Right atrium auricular region (tissue), 2 donors: Measurements from ENCODE around the gene ACSS2. TPM values are rescaled to one million over a fixed set of nuclear protein-coding genes. Genes with fewer than 3 reads are reported as not detected.
A peak's percentile ranks its signal among the peaks of the same experiment; 100 is the strongest.

Experiments
- DNase-seq: peaks from one replicate; pipeline ENCODE4 v3.0.0-alpha.2; 2019; ENCODE audit warnings: low spot score
- H3K27ac ChIP-seq, 2 donors: fragments of 200-600 bp; sonication (generic); 1 replicate in 1 of 2; 2 replicates in 1 of 2; pipeline ENCODE4 v1.5.1; 2016 to 2019
- H3K27me3 ChIP-seq, 2 donors: fragments of 200-600 bp; sonication (generic); one replicate each; pipeline versions ENCODE4 v1.5.1 to v1.6.0; 2017 to 2019
- H3K36me3 ChIP-seq: fragments of 200-600 bp; sonication (generic); one replicate; pipeline ENCODE4 v1.5.1; 2016
- H3K4me1 ChIP-seq, 2 donors: fragments of 200-600 bp; sonication (generic); one replicate each; pipeline versions ENCODE4 v1.5.1 to v1.6.0; 2017 to 2019
- H3K4me3 ChIP-seq, 2 donors: fragments of 200-600 bp; sonication (generic); 1 replicate in 1 of 2; 2 replicates in 1 of 2; pipeline ENCODE4 v1.5.1; 2017 to 2019; ENCODE audit warnings: mild to moderate bottlenecking in 1 of 2, moderate library complexity in 1 of 2
- H3K9me3 ChIP-seq, 2 donors: fragments of 200-600 bp; sonication (generic); one replicate each; pipeline ENCODE4 v1.5.1; 2019
- total RNA-seq, 2 donors: library from RNA; depleted of rRNA; stranded (reverse); fragments of >200 nt; gene quantifications; one replicate each; pipeline ENCODE4 v1.1.0, GENCODE V29; 2016
- TF ChIP-seq, protein P1 (sequence below), 2 donors: fragments of 200-600 bp; sonication (generic); IDR thresholded peaks; one replicate each; pipeline ENCODE4 v1.5.1; 2019; ENCODE audit warnings: antibody characterized with exemption in 2 of 2

Gene ACSS2, protein sequence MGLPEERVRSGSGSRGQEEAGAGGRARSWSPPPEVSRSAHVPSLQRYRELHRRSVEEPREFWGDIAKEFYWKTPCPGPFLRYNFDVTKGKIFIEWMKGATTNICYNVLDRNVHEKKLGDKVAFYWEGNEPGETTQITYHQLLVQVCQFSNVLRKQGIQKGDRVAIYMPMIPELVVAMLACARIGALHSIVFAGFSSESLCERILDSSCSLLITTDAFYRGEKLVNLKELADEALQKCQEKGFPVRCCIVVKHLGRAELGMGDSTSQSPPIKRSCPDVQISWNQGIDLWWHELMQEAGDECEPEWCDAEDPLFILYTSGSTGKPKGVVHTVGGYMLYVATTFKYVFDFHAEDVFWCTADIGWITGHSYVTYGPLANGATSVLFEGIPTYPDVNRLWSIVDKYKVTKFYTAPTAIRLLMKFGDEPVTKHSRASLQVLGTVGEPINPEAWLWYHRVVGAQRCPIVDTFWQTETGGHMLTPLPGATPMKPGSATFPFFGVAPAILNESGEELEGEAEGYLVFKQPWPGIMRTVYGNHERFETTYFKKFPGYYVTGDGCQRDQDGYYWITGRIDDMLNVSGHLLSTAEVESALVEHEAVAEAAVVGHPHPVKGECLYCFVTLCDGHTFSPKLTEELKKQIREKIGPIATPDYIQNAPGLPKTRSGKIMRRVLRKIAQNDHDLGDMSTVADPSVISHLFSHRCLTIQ
- 10 to 100 TPM; 64.6 to 89.4 TPM for total RNA-seq

DNA sequence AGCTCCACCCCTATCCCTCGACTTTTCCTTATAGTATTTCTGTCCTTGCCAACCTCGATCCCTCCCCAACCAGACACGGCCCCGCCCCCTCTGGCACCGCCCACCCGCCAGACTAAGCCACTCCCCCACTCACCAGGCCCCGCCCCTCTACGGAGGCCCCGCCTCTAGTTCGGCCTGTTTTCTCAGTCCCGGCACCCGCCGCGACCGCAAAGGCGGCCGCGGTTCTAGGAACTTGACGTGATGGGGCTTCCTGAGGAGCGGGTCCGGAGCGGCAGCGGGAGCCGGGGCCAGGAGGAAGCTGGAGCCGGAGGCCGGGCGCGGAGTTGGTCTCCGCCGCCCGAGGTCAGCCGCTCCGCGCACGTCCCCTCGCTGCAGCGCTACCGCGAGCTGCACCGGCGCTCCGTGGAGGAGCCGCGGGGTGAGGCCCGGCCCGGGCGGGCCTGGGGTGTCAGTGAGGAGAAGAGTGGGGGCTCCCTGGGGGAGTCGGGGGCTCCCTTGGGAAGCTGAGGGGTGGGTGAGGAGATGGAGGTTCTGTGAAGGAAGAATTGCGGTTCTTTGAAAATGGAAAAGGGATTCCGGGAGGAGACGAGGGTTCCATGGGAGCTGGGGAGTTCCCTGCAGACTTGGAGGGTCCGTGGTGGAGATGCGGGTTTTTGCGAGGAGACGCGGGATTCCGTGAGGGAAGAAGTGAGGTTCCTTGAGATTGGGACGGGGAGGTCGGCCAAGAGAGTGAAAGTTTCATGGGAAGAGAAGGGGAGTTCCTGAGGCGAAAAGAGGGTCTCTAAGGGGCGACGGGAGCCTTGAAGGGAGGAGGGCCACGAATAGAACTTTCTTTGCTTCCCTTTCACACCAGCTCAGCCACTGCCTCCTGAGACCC lies at the start of gene ACSS2:
Gene ACSS2, plus strand, starts transcription at position 207 of the 877 bp plus-strand sequence. Its CDS starts 34 bp downstream, at position 241.
- Histone ChIP-seq H3K36me3 (no peaks in the 10 kb centered on the region), H3K27ac (peak within 1 kb of the TSS; percentile 77 to 85), H3K27me3 (no peaks in the 10 kb centered on the region), H3K4me3 (peak within 1 kb of the TSS; percentile 62 to 77), H3K4me1 (peaks cover 0 to 48% of the 10 kb centered on the region in 2 donors), H3K9me3 (no peaks in the 10 kb centered on the region)
- DNase-seq, result no peak
- TF ChIP-seq, protein P1, sequence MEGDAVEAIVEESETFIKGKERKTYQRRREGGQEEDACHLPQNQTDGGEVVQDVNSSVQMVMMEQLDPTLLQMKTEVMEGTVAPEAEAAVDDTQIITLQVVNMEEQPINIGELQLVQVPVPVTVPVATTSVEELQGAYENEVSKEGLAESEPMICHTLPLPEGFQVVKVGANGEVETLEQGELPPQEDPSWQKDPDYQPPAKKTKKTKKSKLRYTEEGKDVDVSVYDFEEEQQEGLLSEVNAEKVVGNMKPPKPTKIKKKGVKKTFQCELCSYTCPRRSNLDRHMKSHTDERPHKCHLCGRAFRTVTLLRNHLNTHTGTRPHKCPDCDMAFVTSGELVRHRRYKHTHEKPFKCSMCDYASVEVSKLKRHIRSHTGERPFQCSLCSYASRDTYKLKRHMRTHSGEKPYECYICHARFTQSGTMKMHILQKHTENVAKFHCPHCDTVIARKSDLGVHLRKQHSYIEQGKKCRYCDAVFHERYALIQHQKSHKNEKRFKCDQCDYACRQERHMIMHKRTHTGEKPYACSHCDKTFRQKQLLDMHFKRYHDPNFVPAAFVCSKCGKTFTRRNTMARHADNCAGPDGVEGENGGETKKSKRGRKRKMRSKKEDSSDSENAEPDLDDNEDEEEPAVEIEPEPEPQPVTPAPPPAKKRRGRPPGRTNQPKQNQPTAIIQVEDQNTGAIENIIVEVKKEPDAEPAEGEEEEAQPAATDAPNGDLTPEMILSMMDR (IDR thresholded peaks at IDR 0.05), result no peak

DNA sequence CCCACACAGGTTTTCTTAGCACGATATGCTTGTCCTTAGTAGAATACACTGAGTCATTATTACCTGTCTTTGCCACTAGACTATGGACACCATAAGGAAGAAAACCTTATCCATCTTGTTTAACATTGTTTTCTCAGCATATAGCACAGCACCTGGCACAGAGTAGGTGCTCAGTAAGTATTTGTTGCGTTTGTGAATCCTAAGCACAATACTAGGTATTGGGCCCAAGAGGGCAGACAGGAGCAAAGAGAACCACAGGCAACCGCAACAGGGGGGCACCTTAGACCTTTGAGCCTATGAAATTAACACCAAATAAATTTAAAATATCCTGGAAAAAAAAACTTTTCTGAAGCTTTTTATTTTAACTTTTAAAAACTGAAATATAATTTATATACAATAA lies 47.2 kb upstream of the ACSS2 start:
- TF ChIP-seq, protein P1 (IDR thresholded peaks at IDR 0.05), result no peak
- Histone ChIP-seq H3K4me1 (peaks cover 0 to 10% of the 10 kb centered on the region in 2 donors), H3K4me3 (no peak overlapping the region), H3K27me3 (no peaks in the 10 kb centered on the region), H3K36me3 (no peaks in the 10 kb centered on the region), H3K27ac (no peak overlapping the region), H3K9me3 (no peaks in the 10 kb centered on the region)
- no peak for DNase-seq

DNA sequence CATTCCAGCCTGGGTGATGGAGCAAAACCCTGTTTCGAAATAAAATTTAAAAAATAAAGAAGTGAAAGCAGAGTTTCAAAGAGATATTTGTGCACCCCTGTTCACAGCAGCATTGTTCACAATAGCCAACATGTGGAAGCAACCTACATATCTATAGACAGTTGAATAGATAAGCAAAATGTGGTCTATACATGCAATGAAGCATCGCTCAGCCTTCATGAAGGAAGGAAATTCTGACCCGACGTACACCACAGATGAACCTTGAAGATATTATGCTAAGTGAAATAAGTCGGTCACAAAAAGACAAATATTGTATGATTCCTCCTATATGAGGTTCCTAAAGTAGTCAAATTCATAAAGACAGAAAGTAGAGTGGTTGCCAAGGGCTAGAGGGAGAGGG lies 44.5 kb upstream of the ACSS2 start:
- no peaks in the 10 kb centered on the region for H3K4me1 ChIP-seq
- TF ChIP-seq, protein P1 (IDR thresholded peaks at IDR 0.05), result no peak

DNA sequence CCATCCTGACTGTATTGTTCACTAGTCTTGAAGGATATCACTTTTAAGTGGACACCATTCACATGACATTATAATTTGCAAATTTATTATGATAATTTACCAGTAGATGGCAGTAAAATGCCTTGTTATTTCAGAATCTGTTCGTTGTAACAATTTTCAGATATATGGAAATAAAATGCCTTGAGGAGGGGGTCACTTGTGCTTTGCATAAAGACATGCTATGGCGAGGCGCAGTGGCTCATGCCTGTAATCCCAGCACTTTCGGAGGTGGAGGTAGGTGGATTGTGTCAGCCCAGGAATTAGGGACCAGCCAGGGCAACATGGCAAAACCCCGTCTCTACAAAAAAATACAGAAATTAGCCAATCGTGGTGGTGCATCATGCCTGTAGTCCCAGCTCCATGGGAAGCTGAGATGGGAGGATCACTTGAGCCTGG lies 41.9 kb upstream of the ACSS2 start:
- Histone ChIP-seq H3K4me3 (no peak overlapping the region), H3K27ac (no peak overlapping the region), H3K27me3 (no peaks in the 10 kb centered on the region), H3K9me3 (no peaks in the 10 kb centered on the region), H3K4me1 (no peaks in the 10 kb centered on the region), H3K36me3 (no peaks in the 10 kb centered on the region)
- DNase-seq, result no peak
- TF ChIP-seq, protein P1 (IDR thresholded peaks at IDR 0.05), result peak in 1 of 2 donors; percentile 60

More for the DNA sequence above, 44.5 kb upstream of the ACSS2 start:
- no peaks in the 10 kb centered on the region for H3K9me3 ChIP-seq
- no peaks in the 10 kb centered on the region for H3K27me3 ChIP-seq
- no peak overlapping the region for H3K4me3 ChIP-seq
- no peak overlapping the region for H3K27ac ChIP-seq
- DNase-seq, result no peak
- no peaks in the 10 kb centered on the region for H3K36me3 ChIP-seq

DNA sequence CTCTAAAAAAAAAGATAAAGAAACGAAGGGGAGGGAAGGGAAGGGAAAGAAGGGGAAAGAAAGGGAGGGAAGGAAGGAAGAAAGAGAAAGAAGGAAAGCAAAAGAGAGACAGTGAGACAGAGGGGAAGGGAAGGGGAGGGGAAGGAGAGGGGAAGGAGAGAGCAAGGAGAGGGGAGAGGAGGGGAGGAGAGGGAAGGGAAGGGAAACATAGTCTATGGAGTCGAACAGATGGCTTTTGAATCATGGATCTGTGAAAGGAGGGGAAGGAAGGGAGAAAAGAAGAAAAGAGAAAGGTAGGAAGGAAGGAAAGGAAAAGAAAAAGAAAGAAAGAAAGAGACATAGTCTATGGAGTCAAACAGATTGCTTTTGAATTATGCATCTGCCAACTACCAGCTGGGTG lies 34.3 kb upstream of the ACSS2 start:
- DNase-seq, result no peak
- Histone ChIP-seq H3K4me3 (no peak overlapping the region), H3K4me1 (no peaks in the 10 kb centered on the region), H3K27me3 (no peaks in the 10 kb centered on the region), H3K27ac (no peak overlapping the region), H3K9me3 (no peaks in the 10 kb centered on the region), H3K36me3 (peaks cover 1% of the 10 kb centered on the region)
- TF ChIP-seq, protein P1 (IDR thresholded peaks at IDR 0.05), result no peak
